ENCODE data around the gene LRRC41.
"Not testable (repeated sequence)": the region's sequence is repeated elsewhere in the genome, so short reads cannot be mapped to it uniquely, and the experiment has no call there.

- not testable (repeated sequence) for TF ChIP-seq CTCF (tag by site-specific recombination; IDR thresholded peaks at IDR 0.05); ZSCAN30 (tag by site-specific recombination; IDR thresholded peaks at IDR 0.05); OVOL3 (tag by site-specific recombination; IDR thresholded peaks at IDR 0.05); ZBTB7A (tag by site-specific recombination; IDR thresholded peaks at IDR 0.05; ENCODE audit: low read depth); ZNF138 (tag by site-specific recombination; IDR thresholded peaks at IDR 0.05; ENCODE audit: borderline replicate concordance); ZNF423 (tag by site-specific recombination; IDR thresholded peaks at IDR 0.05); ZNF155 (tag by site-specific recombination; IDR thresholded peaks at IDR 0.05); ZSCAN5A (tag by site-specific recombination; IDR thresholded peaks at IDR 0.05); ZNF639 (tag by site-specific recombination; IDR thresholded peaks at IDR 0.05); PBX3 (CRISPR knock-in tag; IDR thresholded peaks at IDR 0.05)
These were observed 27.0 kb upstream of the LRRC41 start for GRCh38 chr1:46330381-46330780.

Measured in HEK293 (cell line).